GM13977 (cell line): ENCODE data around the gene PTPRO.

Experiments
- DNase-seq: peaks from one replicate; pipeline ENCODE4 v3.0.0; 2012; ENCODE audit warnings: low spot score
- CTCF ChIP-seq: IDR thresholded peaks from 2 replicates; pipeline ENCODE4 v1.5.1; 2012; ENCODE audit warnings: mild to moderate bottlenecking, control low read depth; ENCODE audit not compliant: insufficient read depth; ENCODE audit errors: extremely low read depth, missing control alignments
- in situ Hi-C: fragments of 300-500 bp; cut with MboI; formaldehyde crosslinking; loops from one replicate; pipeline ENCODE4 v1.12.0; 2022; ENCODE audit warnings: low sequenced_read_pairs, low pct_unique_long_range_greater_than_20kb, mixed read lengths, inconsistent platforms; ENCODE audit not compliant: unreplicated experiment

The PTPRO gene

GRCh38 chr12:15545334-15545733 lies 223.0 kb downstream of the PTPRO start:
- DNase-seq: no peak
- TF ChIP-seq CTCF: no peak
- in situ Hi-C loops: no loop called here

GRCh38 chr12:15546102-15546701 lies 223.9 kb downstream of the PTPRO start:
- TF ChIP-seq CTCF: no peak
- in situ Hi-C loops: no loop called here
- DNase-seq: peak; percentile 42

GRCh38 chr12:15547063-15547462 lies 224.8 kb downstream of the PTPRO start:
- DNase-seq: no peak
- no peak for TF ChIP-seq CTCF
- in situ Hi-C loops: no loop called here

GRCh38 chr12:15547691-15548090 lies 225.4 kb downstream of the PTPRO start:
- DNase-seq: no peak

GRCh38 chr12:15550793-15551192 lies 228.5 kb downstream of the PTPRO start:
- in situ Hi-C loops: no loop called here
- DNase-seq: no peak
- no peak for TF ChIP-seq CTCF

More at GRCh38 chr12:15547691-15548090, 225.4 kb downstream of the PTPRO start:
- no peak for TF ChIP-seq CTCF
- in situ Hi-C loops: no loop called here

GRCh38 chr12:15555446-15555845 lies 233.1 kb downstream of the PTPRO start:
- in situ Hi-C loops: no loop called here
- DNase-seq: no peak
- TF ChIP-seq CTCF: no peak

- DNase-seq: no peak
- in situ Hi-C loops: no loop called here
- no peak for TF ChIP-seq CTCF
These were observed 234.2 kb downstream of the PTPRO start for GRCh38 chr12:15556411-15557102.
